CD8-positive, alpha-beta memory T cell (primary cell): ENCODE measurements around the gene FANCM. TPM values are rescaled to one million over a fixed set of nuclear protein-coding genes. Genes with fewer than 3 reads are reported as not detected.
A peak's percentile ranks its signal among the peaks of the same experiment; 100 is the strongest.
"Not testable (repeated sequence)": the region's sequence is repeated elsewhere in the genome, so short reads cannot be mapped to it uniquely, and the experiment has no call there.

Source experiments
- CTCF ChIA-PET: fragments of 350-600 bp; sonication (Branson Sonifier 250); formaldehyde crosslinking; loops from one replicate; lab custom pipeline; 2021; ENCODE audit warnings: antibody characterized with exemption; lab: Charles Lee
- POLR2A ChIA-PET: fragments of 350-600 bp; sonication (Branson Sonifier 250); formaldehyde crosslinking; loops from one replicate; lab custom pipeline; 2021; ENCODE audit warnings: antibody characterized with exemption; lab: Charles Lee
- DNase-seq, 5 donors: peaks; one replicate each; pipeline versions ENCODE4 v3.0.0 to v3.0.0-alpha.2; 2020 to 2022; ENCODE audit warnings: mixed read lengths in 1 of 5
- H3K27ac ChIP-seq: one replicate; pipeline ENCODE4 v1.7.0; 2013; ENCODE audit warnings: low read depth, mild to moderate bottlenecking, low read length, moderate library complexity
- H3K27me3 ChIP-seq: 2 replicates; pipeline ENCODE4 v1.7.0; 2013; ENCODE audit warnings: low read length, mild to moderate bottlenecking; ENCODE audit not compliant: insufficient read depth, poor library complexity, severe bottlenecking
- H3K36me3 ChIP-seq: 2 replicates; pipeline ENCODE4 v1.7.0; 2013; ENCODE audit warnings: mild to moderate bottlenecking, low read length, moderate library complexity; ENCODE audit not compliant: insufficient read depth
- H3K4me1 ChIP-seq: 2 replicates; pipeline ENCODE4 v1.7.0; 2013; ENCODE audit warnings: mild to moderate bottlenecking, low read length, moderate library complexity; ENCODE audit not compliant: insufficient read depth
- H3K4me3 ChIP-seq: 2 replicates; pipeline ENCODE4 v1.7.0; 2013; ENCODE audit warnings: mild to moderate bottlenecking, low read length
- H3K9me3 ChIP-seq: 2 replicates; pipeline ENCODE4 v1.7.0; 2013; ENCODE audit warnings: mild to moderate bottlenecking, low read length
- H3K27ac Mint-ChIP-seq, 8 donors: one replicate each; pipeline ENCODE4 v1.8.0; 2020 to 2021; ENCODE audit warnings: mixed read lengths in 8 of 8, mild to moderate bottlenecking in 6 of 8, inconsistent platforms in 3 of 8, moderate library complexity in 3 of 8
- H3K27me3 Mint-ChIP-seq, 2 donors: one replicate each; pipeline ENCODE4 v1.8.0; 2020 to 2021; ENCODE audit warnings: mixed read lengths in 2 of 2, mild to moderate bottlenecking in 1 of 2, moderate library complexity in 1 of 2
- H3K36me3 Mint-ChIP-seq, 3 donors: one replicate each; pipeline ENCODE4 v1.8.0; 2020 to 2021; ENCODE audit warnings: mixed read lengths in 3 of 3, inconsistent platforms in 1 of 3, mild to moderate bottlenecking in 1 of 3
- H3K4me1 Mint-ChIP-seq, 3 donors: one replicate each; pipeline ENCODE4 v1.8.0; 2020 to 2021; ENCODE audit warnings: mixed read lengths in 3 of 3, inconsistent platforms in 1 of 3, mild to moderate bottlenecking in 1 of 3
- H3K4me3 Mint-ChIP-seq, 7 donors: one replicate each; pipeline ENCODE4 v1.8.0; 2020 to 2021; ENCODE audit warnings: mixed read lengths in 7 of 7, mild to moderate bottlenecking in 6 of 7, moderate library complexity in 4 of 7, inconsistent platforms in 2 of 7
- H3K9me3 Mint-ChIP-seq, 5 donors: one replicate each; pipeline ENCODE4 v1.8.0; 2020 to 2022; ENCODE audit warnings: mixed read lengths in 5 of 5, mild to moderate bottlenecking in 3 of 5, moderate library complexity in 2 of 5, inconsistent platforms in 1 of 5
- polyA plus RNA-seq: library from polyadenylated mRNA; unstranded; fragments of 300-500 nt; fragmentation: Illumina TruSeq; gene quantifications from one replicate; pipeline ENCODE4 v1.2.3, GENCODE V29; 2021
- total RNA-seq, 2 experiments: library from RNA; stranded (reverse); gene quantifications; one replicate each; pipeline ENCODE4 v1.2.3, GENCODE V29; 2021

FANCM gene
- total and polyA plus RNA-seq, 3 experiments from 2014 or later, result 4.6 to 12.6 (median 11.8) TPM

DNA sequence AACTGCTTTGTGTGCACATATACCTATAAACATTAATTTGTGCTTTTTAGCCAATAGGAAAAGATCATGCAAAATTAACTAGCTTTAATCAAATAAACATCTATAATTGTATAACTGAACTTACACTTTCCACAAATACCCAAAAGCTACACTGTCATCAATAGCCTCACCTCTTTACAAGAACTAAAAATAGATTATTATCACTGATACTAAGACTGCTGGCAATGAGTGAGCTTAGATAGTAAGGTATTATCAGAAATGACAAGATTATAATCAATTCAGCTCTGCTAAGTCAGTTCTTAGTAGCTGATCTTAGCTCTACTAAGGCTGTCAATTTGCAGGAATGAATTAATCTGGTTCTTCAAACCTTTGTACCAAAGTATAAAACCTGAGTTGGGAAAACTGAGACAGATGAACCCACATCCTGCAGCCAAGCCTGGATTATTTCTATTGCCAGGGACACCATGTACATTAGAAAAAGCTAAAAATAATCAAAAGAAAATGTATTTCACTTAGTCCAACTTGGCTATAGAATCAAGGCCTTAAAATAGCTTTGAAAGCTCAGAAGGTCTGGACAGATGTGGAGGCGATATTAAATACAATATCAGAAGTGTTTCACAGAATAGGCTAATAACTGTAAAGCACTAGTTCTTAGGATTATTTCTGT is 6.6 kb upstream of the FANCM start:
- H3K27ac ChIP-seq, result no peak overlapping the region
- Mint-ChIP-seq H3K36me3 (peaks cover 0 to 34% (median 9%) of the 10 kb centered on the region in 3 donors), H3K4me1 (peaks cover 23 to 56% (median 51%) of the 10 kb centered on the region in 3 donors), H3K9me3 (no peaks in the 10 kb centered on the region), H3K27me3 (no peaks in the 10 kb centered on the region), H3K27ac (no peak overlapping the region), H3K4me3 (no peak overlapping the region)
- DNase-seq, result no peak
- no peak overlapping the region for H3K4me3 ChIP-seq
- no peaks in the 10 kb centered on the region for H3K9me3 ChIP-seq
- CTCF ChIA-PET, result interaction anchor here (1.8 kb wide), 1 partner anchor 11 kb away, joined by 5 read pairs; no protein-coding TSS in a partner anchor
- peaks cover 11% of the 10 kb centered on the region for H3K4me1 ChIP-seq
- H3K27me3 ChIP-seq, result no peaks in the 10 kb centered on the region
- H3K36me3 ChIP-seq, result no peaks in the 10 kb centered on the region
- POLR2A ChIA-PET, result no interaction called here

DNA sequence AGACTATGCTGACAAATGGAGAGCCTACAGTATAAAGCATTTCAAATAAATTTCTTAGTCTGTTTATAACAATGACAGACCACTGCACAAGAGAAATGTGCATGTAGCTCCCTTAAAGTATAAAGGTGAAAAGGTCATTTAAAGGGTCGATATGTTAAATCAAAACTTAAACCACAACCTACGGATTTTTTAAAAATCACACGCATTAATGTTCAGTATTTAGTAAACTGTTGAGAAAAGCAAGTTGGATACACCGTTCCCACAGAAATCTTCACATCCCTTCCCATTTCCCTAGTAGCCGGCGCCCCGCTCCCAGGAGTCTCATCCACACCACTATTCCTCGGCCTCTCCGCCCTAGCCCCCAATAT is 2.1 kb upstream of the FANCM start:
- Mint-ChIP-seq H3K9me3 (no peaks in the 10 kb centered on the region), H3K4me1 (peaks cover 38 to 69% (median 66%) of the 10 kb centered on the region in 3 donors), H3K27ac (peak overlapping the region; percentile 93 to 98 (median 96)), H3K36me3 (peaks cover 0 to 26% (median 0%) of the 10 kb centered on the region in 3 donors), H3K27me3 (no peaks in the 10 kb centered on the region), H3K4me3 (peak overlapping the region; percentile 92 to 99 (median 96))
- ChIA-PET CTCF (interaction anchor here (1.4 to 2.9 kb wide), 3 partner anchors 10 to 172 kb away, joined by 3 to 15 read pairs (median 6); partner anchors contain the start of genes KLHL28 and TOGARAM1), POLR2A (interaction anchor here (0.7 to 4.0 kb wide), 4 partner anchors 20 to 237 kb away, joined by 3 to 25 read pairs (median 8); partner anchors contain the start of genes KLHL28, PRPF39 and TOGARAM1)
- peaks cover 31% of the 10 kb centered on the region for H3K4me1 ChIP-seq
- no peak for DNase-seq
- no peaks in the 10 kb centered on the region for H3K36me3 ChIP-seq
- H3K9me3 ChIP-seq, result no peaks in the 10 kb centered on the region
- H3K27ac ChIP-seq, result peak overlapping the region; percentile 86
- no peaks in the 10 kb centered on the region for H3K27me3 ChIP-seq
- peak overlapping the region; percentile 98 for H3K4me3 ChIP-seq

DNA sequence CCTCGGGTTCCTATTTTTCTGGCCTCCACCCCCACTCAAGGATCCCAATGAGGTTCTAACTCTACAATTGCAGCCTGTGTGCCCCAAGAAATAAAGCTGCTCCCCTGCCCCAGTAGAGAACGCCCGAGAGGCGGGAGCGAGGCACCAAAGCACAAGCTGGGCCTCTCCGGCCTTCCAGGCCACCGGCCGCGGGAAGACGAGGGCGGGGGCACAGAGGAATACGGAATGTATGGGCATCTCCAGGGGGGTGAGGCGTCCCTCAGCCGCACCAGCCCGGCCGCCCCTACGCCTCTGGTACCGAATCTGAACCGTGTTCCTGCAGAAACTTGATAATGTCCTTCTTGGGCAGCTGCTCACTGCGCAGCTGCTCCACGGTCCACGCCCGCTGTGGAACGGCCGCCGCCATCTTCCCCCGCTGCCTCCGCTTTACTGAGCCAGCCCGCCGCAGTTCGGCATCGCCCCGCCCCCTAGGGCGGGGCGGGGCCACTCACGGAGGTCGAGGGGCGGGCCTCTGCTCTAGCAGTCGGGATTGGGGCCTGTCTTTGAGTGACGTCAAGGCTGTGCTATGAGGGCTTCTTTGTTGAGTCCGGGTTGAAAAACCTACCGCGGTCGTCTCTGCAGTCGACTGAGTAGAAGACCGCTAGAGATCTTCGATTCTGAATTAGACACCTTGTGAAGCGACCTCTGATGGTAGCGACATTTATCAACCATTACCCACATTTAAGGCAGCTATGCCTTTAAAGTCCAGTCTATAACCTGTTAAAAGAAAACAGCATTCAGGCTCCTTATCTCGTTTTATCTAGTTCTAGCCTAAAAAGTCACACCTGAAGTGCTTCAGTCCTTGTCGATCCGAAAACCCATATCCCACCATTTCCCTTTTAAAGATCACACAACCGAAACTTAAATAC is 1.4 kb upstream of the FANCM start, which contains the start of gene FKBP3:
Gene FKBP3 (minus strand): TSS at position 431 of the 908 bp plus-strand sequence. CDS start 25 bp downstream, at position 406.
- peak; percentile 93 to 98 (median 93) for DNase-seq
- ChIA-PET CTCF (interaction anchor here (1.2 to 2.9 kb wide), 4 partner anchors 10 to 173 kb away, joined by 3 to 15 read pairs (median 4); partner anchors contain the start of genes KLHL28, MIS18BP1 and TOGARAM1), POLR2A (interaction anchor here (0.7 to 4.0 kb wide), 5 partner anchors 21 to 237 kb away, joined by 3 to 25 read pairs (median 3); partner anchors contain the start of genes KLHL28, PRPF39 and TOGARAM1)
- Mint-ChIP-seq H3K27ac (peak within 1 kb of the TSS; percentile 93 to 98 (median 96)), H3K4me3 (peak within 1 kb of the TSS; percentile 92 to 99 (median 96)), H3K36me3 (peaks cover 0 to 21% (median 0%) of the 10 kb centered on the region in 3 donors), H3K27me3 (no peaks in the 10 kb centered on the region), H3K4me1 (peaks cover 41 to 72% (median 71%) of the 10 kb centered on the region in 3 donors), H3K9me3 (no peaks in the 10 kb centered on the region)
- Histone ChIP-seq H3K27me3 (no peaks in the 10 kb centered on the region), H3K9me3 (no peaks in the 10 kb centered on the region), H3K36me3 (no peaks in the 10 kb centered on the region), H3K27ac (peak within 1 kb of the TSS; percentile 86), H3K4me1 (peaks cover 31% of the 10 kb centered on the region), H3K4me3 (peak within 1 kb of the TSS; percentile 98)

DNA sequence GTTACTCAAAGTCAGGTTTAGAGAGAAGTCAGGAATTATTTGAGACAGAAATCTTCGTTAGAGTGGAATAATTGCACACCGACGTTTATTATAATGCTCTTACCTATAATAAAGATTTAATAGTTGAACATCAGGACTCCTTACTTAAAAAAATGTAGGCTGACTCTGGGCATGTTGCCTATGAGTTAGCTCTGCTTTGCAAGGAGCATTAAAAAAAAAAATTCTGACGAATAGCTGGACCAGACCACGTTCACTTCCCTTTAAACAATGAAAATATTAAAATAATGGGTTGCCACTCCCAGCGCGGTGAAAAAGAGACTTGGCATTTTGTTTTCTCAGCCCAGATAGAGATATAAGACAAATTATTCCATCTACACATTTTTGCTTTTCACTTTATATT is 574 bp upstream of the FANCM start:
- peak overlapping the region; percentile 93 to 98 (median 96) for H3K27ac Mint-ChIP-seq
- H3K4me3 ChIP-seq, result peak overlapping the region; percentile 98
- peaks cover 31% of the 10 kb centered on the region for H3K4me1 ChIP-seq
- no peaks in the 10 kb centered on the region for H3K27me3 ChIP-seq
- CTCF ChIA-PET, result interaction anchor here (1.2 to 2.9 kb wide), 3 partner anchors 118 to 174 kb away, joined by 3 to 15 read pairs (median 6); partner anchors contain the start of genes KLHL28, MIS18BP1 and TOGARAM1
- H3K27ac ChIP-seq, result peak overlapping the region; percentile 86
- no peaks in the 10 kb centered on the region for H3K9me3 Mint-ChIP-seq
- peaks cover 0 to 18% (median 0%) of the 10 kb centered on the region in 3 donors for H3K36me3 Mint-ChIP-seq
- H3K36me3 ChIP-seq, result no peaks in the 10 kb centered on the region
- no peak for DNase-seq
- no peaks in the 10 kb centered on the region for H3K9me3 ChIP-seq
- H3K4me1 Mint-ChIP-seq, result peaks cover 39 to 69% (median 67%) of the 10 kb centered on the region in 3 donors
- POLR2A ChIA-PET, result interaction anchor here (0.6 to 4.0 kb wide), 6 partner anchors 21 to 240 kb away, joined by 3 to 25 read pairs (median 4); partner anchors contain the start of genes KLHL28, PRPF39 and TOGARAM1
- H3K27me3 Mint-ChIP-seq, result no peaks in the 10 kb centered on the region
- H3K4me3 Mint-ChIP-seq, result peak overlapping the region; percentile 92 to 99 (median 96)

DNA sequence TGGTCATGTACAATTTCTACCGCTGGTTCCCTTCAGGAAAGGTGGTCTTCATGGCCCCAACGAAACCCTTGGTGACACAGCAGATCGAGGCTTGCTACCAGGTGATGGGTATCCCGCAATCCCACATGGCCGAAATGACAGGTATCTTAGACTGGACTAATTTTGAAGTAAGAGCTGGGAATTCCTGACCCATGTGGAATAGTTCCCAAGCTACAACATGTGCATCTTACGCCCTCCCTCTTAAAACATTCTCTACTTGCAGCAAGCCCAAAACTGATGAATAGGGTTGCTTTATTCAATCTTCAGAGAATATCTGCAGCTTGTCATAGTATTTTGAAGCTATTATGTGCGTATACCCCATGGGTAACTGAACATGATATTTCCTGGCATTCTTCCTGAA is 669 bp downstream of the FANCM start:
- no peaks in the 10 kb centered on the region for H3K27me3 ChIP-seq
- H3K27ac ChIP-seq, result peak overlapping the region; percentile 86
- DNase-seq, result no peak
- Mint-ChIP-seq H3K4me3 (peak overlapping the region; percentile 92 to 99 (median 96)), H3K9me3 (no peaks in the 10 kb centered on the region), H3K27ac (peak overlapping the region; percentile 93 to 98 (median 96)), H3K27me3 (no peaks in the 10 kb centered on the region), H3K36me3 (peaks cover 0 to 18% (median 0%) of the 10 kb centered on the region in 3 donors), H3K4me1 (peaks cover 39 to 67% (median 61%) of the 10 kb centered on the region in 3 donors)
- peaks cover 31% of the 10 kb centered on the region for H3K4me1 ChIP-seq
- ChIA-PET POLR2A (interaction anchor here (0.9 to 4.0 kb wide), 2 partner anchors 116 to 175 kb away, joined by 9 to 25 read pairs; partner anchors contain the start of genes KLHL28 and TOGARAM1), CTCF (interaction anchor here (0.8 to 2.9 kb wide), 6 partner anchors 9 to 175 kb away, joined by 3 to 15 read pairs (median 5); partner anchors contain the start of genes KLHL28, MIS18BP1 and TOGARAM1)
- peak overlapping the region; percentile 98 for H3K4me3 ChIP-seq
- no peaks in the 10 kb centered on the region for H3K9me3 ChIP-seq
- no peaks in the 10 kb centered on the region for H3K36me3 ChIP-seq

DNA sequence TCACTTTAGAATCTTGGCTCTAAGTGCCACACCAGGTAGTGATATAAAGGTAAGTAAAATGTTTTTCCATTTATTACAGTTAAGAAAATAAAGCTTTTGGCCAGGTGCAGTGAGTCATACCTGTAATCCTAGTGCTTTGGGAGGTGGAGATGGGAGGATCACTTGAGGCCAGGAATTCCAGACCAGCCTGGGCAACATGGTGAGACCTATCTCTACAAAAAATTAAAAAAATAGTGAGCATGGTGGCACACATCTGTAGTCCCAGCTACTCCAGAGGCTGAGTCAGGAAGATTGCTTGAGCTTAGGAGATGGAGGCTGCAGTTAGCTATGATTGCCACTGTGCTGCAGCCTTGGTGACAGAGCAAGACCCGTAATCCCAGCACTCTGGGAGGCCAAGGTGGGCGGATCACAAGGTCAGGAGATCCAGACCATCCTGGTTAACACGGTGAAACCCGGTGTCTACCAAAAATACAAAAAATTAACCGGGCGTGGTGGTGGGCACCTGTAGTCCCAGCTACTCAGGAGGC is 5.0 kb downstream of the FANCM start:
- no peak overlapping the region for H3K4me3 Mint-ChIP-seq
- Histone ChIP-seq H3K4me1 (peaks cover 20% of the 10 kb centered on the region), H3K36me3 (no peaks in the 10 kb centered on the region), H3K27ac (no peak overlapping the region), H3K9me3 (no peaks in the 10 kb centered on the region), H3K27me3 (no peaks in the 10 kb centered on the region), H3K4me3 (no peak overlapping the region)
- H3K27me3 Mint-ChIP-seq, result no peaks in the 10 kb centered on the region
- no peak overlapping the region for H3K27ac Mint-ChIP-seq
- peaks cover 0 to 17% (median 4%) of the 10 kb centered on the region in 3 donors for H3K36me3 Mint-ChIP-seq
- ChIA-PET POLR2A (interaction anchor here (0.6 kb wide), 1 partner anchor 126 kb away, joined by 3 read pairs; no protein-coding TSS in a partner anchor), CTCF (interaction anchor here (1.9 kb wide), 1 partner anchor 11 kb away, joined by 5 read pairs; no protein-coding TSS in a partner anchor)
- H3K9me3 Mint-ChIP-seq, result no peaks in the 10 kb centered on the region
- peaks cover 26 to 49% (median 43%) of the 10 kb centered on the region in 3 donors for H3K4me1 Mint-ChIP-seq
- no peak for DNase-seq

DNA sequence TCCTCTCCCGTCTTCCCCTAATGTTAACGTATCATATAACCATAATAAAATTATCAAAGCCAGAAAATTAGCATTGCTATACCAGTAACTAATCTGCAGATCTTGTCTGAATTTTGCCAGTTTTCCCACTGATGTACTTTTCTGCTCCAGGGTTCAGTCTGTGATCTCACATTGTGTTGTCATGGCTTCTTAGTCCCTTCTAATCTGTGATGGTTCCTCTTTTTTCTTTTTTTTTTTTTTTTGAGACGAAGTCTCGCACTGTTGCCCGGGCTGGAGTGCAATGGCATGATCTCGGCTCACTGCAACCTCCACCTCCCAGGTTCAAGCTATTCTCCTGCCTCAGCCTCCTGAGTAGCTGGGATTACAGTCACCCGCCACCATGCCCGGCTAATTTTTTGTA is 6.4 kb downstream of the FANCM start:
- peaks cover 16 to 36% (median 32%) of the 10 kb centered on the region in 3 donors for H3K4me1 Mint-ChIP-seq
- POLR2A ChIA-PET, H3K27me3 ChIP-seq, H3K27ac Mint-ChIP-seq, H3K4me3 Mint-ChIP-seq, H3K36me3 ChIP-seq, DNase-seq, H3K9me3 ChIP-seq, H3K27ac ChIP-seq, H3K27me3 Mint-ChIP-seq, H3K4me3 ChIP-seq, H3K9me3 Mint-ChIP-seq: not testable (repeated sequence)
- H3K36me3 Mint-ChIP-seq, result peaks cover 0 to 13% (median 6%) of the 10 kb centered on the region in 3 donors
- H3K4me1 ChIP-seq, result peaks cover 10% of the 10 kb centered on the region
- CTCF ChIA-PET, result interaction anchor here (1.6 kb wide), 1 partner anchor 111 kb away, joined by 4 read pairs; the partner anchor contains the start of gene MIS18BP1
